HEK293 (cell line): ENCODE data around the gene CYP11A1.

Experiments
- CTCF ChIA-PET: fragments of 350-600 bp; formaldehyde crosslinking; extraction: SDS; loops from one replicate; lab custom pipeline; 2021; ENCODE audit warnings: antibody characterized with exemption; lab: Yijun Ruan, JAX
- POLR2A ChIA-PET: fragments of 300-600 bp; formaldehyde crosslinking; extraction: SDS; loops from one replicate; lab custom pipeline; 2020; ENCODE audit warnings: antibody characterized with exemption, inconsistent platforms; lab: Yijun Ruan, JAX
- H3K27ac ChIP-seq: fragments of 200-500 bp; sonication (Bioruptor generic); 2 replicates; pipeline ENCODE4 v1.5.1; 2014; ENCODE audit warnings: low read depth, low read length, control low read depth, inconsistent platforms; ENCODE audit errors: extremely low read depth
- H3K36me3 ChIP-seq, 2 experiments: fragments of 200-500 bp in 1 of 2; sonication (Bioruptor generic) in 1 of 2; 1 replicate in 1 of 2; 2 replicates in 1 of 2; pipeline ENCODE4 v1.5.1; 2014 to 2017; ENCODE audit warnings: inconsistent platforms in 2 of 2, low read length in 2 of 2; ENCODE audit not compliant: control insufficient read depth in 2 of 2, insufficient read depth in 1 of 2
- H3K4me1 ChIP-seq: fragments of 200-500 bp; sonication (Bioruptor generic); 2 replicates; pipeline ENCODE4 v1.5.1; 2014; ENCODE audit warnings: mild to moderate bottlenecking, low read length, inconsistent platforms; ENCODE audit not compliant: control insufficient read depth, insufficient read depth
- H3K4me3 ChIP-seq: 2 replicates; pipeline ENCODE4 v1.5.1; 2011; ENCODE audit warnings: low read depth, mild to moderate bottlenecking, control low read depth, low read length, moderate library complexity
- H3K9me3 ChIP-seq: fragments of 200-500 bp; sonication (Bioruptor generic); 2 replicates; pipeline ENCODE4 v1.5.1; 2014; ENCODE audit warnings: low read depth, low read length, inconsistent platforms; ENCODE audit not compliant: control insufficient read depth, insufficient read depth
- BCL11B ChIP-seq: fragments of 450-650 bp; formaldehyde crosslinking; IDR thresholded peaks from 2 replicates; pipeline ENCODE4 v1.5.1; 2016; ENCODE audit warnings: low read depth, missing biosample characterization, missing genetic modification characterization
- GFI1B ChIP-seq: fragments of 450-650 bp; formaldehyde crosslinking; IDR thresholded peaks from 2 replicates; pipeline ENCODE4 v1.5.1; 2016; ENCODE audit warnings: missing biosample characterization, missing genetic modification characterization
- IKZF3 ChIP-seq: fragments of 450-650 bp; IDR thresholded peaks from 2 replicates; pipeline ENCODE4 v1.5.0; 2018; ENCODE audit warnings: missing biosample characterization, mild to moderate bottlenecking, missing genetic modification characterization, moderate library complexity
- KLF1 ChIP-seq: fragments of 450-650 bp; formaldehyde crosslinking; IDR thresholded peaks from 2 replicates; pipeline ENCODE4 v1.5.1; 2016; ENCODE audit warnings: missing biosample characterization, missing genetic modification characterization
- PBX3 ChIP-seq: sonication (generic); formaldehyde crosslinking; IDR thresholded peaks from 2 replicates; pipeline ENCODE4 v1.8.1; 2022; ENCODE audit warnings: mild to moderate bottlenecking, moderate library complexity, missing genetic modification reagents
- SP2 ChIP-seq: fragments of 450-650 bp; formaldehyde crosslinking; IDR thresholded peaks from 2 replicates; pipeline ENCODE4 v1.5.1; 2016; ENCODE audit warnings: missing biosample characterization, missing genetic modification characterization
- TRIM28 ChIP-seq: IDR thresholded peaks from 2 replicates; pipeline ENCODE4 v1.6.1; 2011; ENCODE audit warnings: low read length, control low read depth, borderline replicate concordance
- ZNF121 ChIP-seq: fragments of 450-650 bp; formaldehyde crosslinking; IDR thresholded peaks from 2 replicates; pipeline ENCODE4 v1.5.1; 2016; ENCODE audit warnings: missing biosample characterization, missing genetic modification characterization
- ZNF214 ChIP-seq: fragments of 450-650 bp; formaldehyde crosslinking; IDR thresholded peaks from 2 replicates; pipeline ENCODE4 v1.5.1; 2017; ENCODE audit warnings: missing biosample characterization, mild to moderate bottlenecking, missing genetic modification characterization, borderline replicate concordance
- ZNF221 ChIP-seq: fragments of 450-650 bp; formaldehyde crosslinking; IDR thresholded peaks from 2 replicates; pipeline ENCODE4 v1.5.1; 2017; ENCODE audit warnings: missing biosample characterization, missing genetic modification characterization, borderline replicate concordance
- ZNF23 ChIP-seq: fragments of 450-650 bp; formaldehyde crosslinking; IDR thresholded peaks from 2 replicates; pipeline ENCODE4 v1.5.1; 2016; ENCODE audit warnings: missing biosample characterization, missing genetic modification characterization, borderline replicate concordance
- ZNF274 ChIP-seq, 2 experiments: fragments of 200-500 bp in 1 of 2; fragments of 450-650 bp in 1 of 2; sonication (Bioruptor generic) in 1 of 2; formaldehyde crosslinking in 1 of 2; IDR thresholded peaks; 2 replicates each; pipeline versions ENCODE4 v1.5.1 to v1.6.1; 2014 to 2016; ENCODE audit warnings: borderline replicate concordance in 1 of 2, inconsistent platforms in 1 of 2, low read length in 1 of 2, missing biosample characterization in 1 of 2, missing genetic modification characterization in 1 of 2
- ZNF311 ChIP-seq: fragments of 450-650 bp; formaldehyde crosslinking; IDR thresholded peaks from 2 replicates; pipeline ENCODE4 v1.5.1; 2017; ENCODE audit warnings: missing biosample characterization, missing genetic modification characterization, borderline replicate concordance
- ZNF433 ChIP-seq: fragments of 450-650 bp; formaldehyde crosslinking; IDR thresholded peaks from 2 replicates; pipeline ENCODE4 v1.5.1; 2016; ENCODE audit warnings: missing biosample characterization, missing genetic modification characterization, low read depth
- ZNF555 ChIP-seq: fragments of 450-650 bp; formaldehyde crosslinking; conservative IDR thresholded peaks from 2 replicates; pipeline ENCODE4 v1.5.1; 2017; ENCODE audit warnings: missing biosample characterization, mild to moderate bottlenecking, missing genetic modification characterization, inconsistent platforms
- ZNF561 ChIP-seq: fragments of 450-650 bp; IDR thresholded peaks from 2 replicates; pipeline ENCODE4 v1.5.1; 2018; ENCODE audit warnings: missing biosample characterization, missing genetic modification characterization, borderline replicate concordance
- TF ChIP-seq, protein P1 (sequence below): fragments of 450-650 bp; formaldehyde crosslinking; IDR thresholded peaks from 2 replicates; pipeline ENCODE4 v1.5.1; 2016; ENCODE audit warnings: missing biosample characterization, missing genetic modification characterization
- TF ChIP-seq, protein P2 (sequence below): fragments of 450-650 bp; IDR thresholded peaks from 2 replicates; pipeline ENCODE4 v1.5.1; 2018; ENCODE audit warnings: missing biosample characterization, missing genetic modification characterization
- TF ChIP-seq, protein P3 (sequence below): fragments of 450-650 bp; formaldehyde crosslinking; IDR thresholded peaks from 2 replicates; pipeline ENCODE4 v1.5.1; 2016; ENCODE audit warnings: missing biosample characterization, missing genetic modification characterization

Gene CYP11A1

GRCh38 chr15:74333093-74333492 is 34.4 kb downstream of the CYP11A1 start:
- POLR2A ChIA-PET, result no interaction called here

GRCh38 chr15:74332611-74333010 is 34.8 kb downstream of the CYP11A1 start:
- no peak overlapping the region for H3K27ac ChIP-seq
- TF ChIP-seq ZNF433 (tag by site-specific recombination) (no peak), ZNF561 (no peak), ZNF274 (IDR thresholded peaks at IDR 0.05; ENCODE audit: low read length) (no peak), ZNF274 (tag by site-specific recombination; IDR thresholded peaks at IDR 0.05; ENCODE audit: borderline replicate concordance) (no peak), ZNF555 (no peak), SP2 (no peak), ZNF23 (tag by site-specific recombination) (no peak), GFI1B (no peak), ZNF221 (tag by site-specific recombination) (no peak), ZNF311 (no peak), PBX3 (no peak), TRIM28 (no peak), IKZF3 (no peak), ZNF214 (tag by site-specific recombination) (no peak), ZNF121 (no peak)
- TF ChIP-seq, protein P1, sequence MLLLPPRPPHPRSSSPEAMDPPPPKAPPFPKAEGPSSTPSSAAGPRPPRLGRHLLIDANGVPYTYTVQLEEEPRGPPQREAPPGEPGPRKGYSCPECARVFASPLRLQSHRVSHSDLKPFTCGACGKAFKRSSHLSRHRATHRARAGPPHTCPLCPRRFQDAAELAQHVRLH (tag by site-specific recombination), result no peak
- TF ChIP-seq, protein P2, sequence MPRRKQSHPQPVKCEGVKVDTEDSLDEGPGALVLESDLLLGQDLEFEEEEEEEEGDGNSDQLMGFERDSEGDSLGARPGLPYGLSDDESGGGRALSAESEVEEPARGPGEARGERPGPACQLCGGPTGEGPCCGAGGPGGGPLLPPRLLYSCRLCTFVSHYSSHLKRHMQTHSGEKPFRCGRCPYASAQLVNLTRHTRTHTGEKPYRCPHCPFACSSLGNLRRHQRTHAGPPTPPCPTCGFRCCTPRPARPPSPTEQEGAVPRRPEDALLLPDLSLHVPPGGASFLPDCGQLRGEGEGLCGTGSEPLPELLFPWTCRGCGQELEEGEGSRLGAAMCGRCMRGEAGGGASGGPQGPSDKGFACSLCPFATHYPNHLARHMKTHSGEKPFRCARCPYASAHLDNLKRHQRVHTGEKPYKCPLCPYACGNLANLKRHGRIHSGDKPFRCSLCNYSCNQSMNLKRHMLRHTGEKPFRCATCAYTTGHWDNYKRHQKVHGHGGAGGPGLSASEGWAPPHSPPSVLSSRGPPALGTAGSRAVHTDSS, result no peak
- TF ChIP-seq, protein P3, sequence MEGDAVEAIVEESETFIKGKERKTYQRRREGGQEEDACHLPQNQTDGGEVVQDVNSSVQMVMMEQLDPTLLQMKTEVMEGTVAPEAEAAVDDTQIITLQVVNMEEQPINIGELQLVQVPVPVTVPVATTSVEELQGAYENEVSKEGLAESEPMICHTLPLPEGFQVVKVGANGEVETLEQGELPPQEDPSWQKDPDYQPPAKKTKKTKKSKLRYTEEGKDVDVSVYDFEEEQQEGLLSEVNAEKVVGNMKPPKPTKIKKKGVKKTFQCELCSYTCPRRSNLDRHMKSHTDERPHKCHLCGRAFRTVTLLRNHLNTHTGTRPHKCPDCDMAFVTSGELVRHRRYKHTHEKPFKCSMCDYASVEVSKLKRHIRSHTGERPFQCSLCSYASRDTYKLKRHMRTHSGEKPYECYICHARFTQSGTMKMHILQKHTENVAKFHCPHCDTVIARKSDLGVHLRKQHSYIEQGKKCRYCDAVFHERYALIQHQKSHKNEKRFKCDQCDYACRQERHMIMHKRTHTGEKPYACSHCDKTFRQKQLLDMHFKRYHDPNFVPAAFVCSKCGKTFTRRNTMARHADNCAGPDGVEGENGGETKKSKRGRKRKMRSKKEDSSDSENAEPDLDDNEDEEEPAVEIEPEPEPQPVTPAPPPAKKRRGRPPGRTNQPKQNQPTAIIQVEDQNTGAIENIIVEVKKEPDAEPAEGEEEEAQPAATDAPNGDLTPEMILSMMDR (tag by site-specific recombination), result no peak
- CTCF ChIA-PET, result interaction anchor here (16.8 kb wide), 1 partner anchor 282 kb away, joined by 301 read pairs; no protein-coding TSS in a partner anchor
- POLR2A ChIA-PET, result no interaction called here
- no peaks in the 10 kb centered on the region for H3K4me1 ChIP-seq
- H3K4me3 ChIP-seq, result no peak overlapping the region
- H3K9me3 ChIP-seq, result no peaks in the 10 kb centered on the region
- no peaks in the 10 kb centered on the region for H3K36me3 ChIP-seq

More at GRCh38 chr15:74333093-74333492, 34.4 kb downstream of the CYP11A1 start:
- CTCF ChIA-PET, result interaction anchor here (0.7 to 16.8 kb wide), 2 partner anchors 10 to 282 kb away, joined by 4 to 301 read pairs; no protein-coding TSS in a partner anchor
- H3K36me3 ChIP-seq, result no peaks in the 10 kb centered on the region
- H3K4me1 ChIP-seq, result no peaks in the 10 kb centered on the region
- no peaks in the 10 kb centered on the region for H3K9me3 ChIP-seq
- H3K4me3 ChIP-seq, result no peak overlapping the region
- no peak overlapping the region for H3K27ac ChIP-seq
- TF ChIP-seq KLF1 (tag by site-specific recombination) (no peak), BCL11B (tag by site-specific recombination) (0 out of 2 replicates have a peak, but pooled peaks have one; percentile 13)
- TF ChIP-seq, all 188 proteins: peak for 1
